Measurements from ENCODE around the gene TLE5.

- TF ChIP-seq POLR2AphosphoS5 (IDR thresholded peaks at IDR 0.05; ENCODE audit: low read depth, low read length) (no peak), SIN3A (IDR thresholded peaks at IDR 0.05; ENCODE audit: borderline replicate concordance, insufficient read depth, low read length) (no peak), TAF1 (IDR thresholded peaks at IDR 0.05; ENCODE audit: borderline replicate concordance, insufficient read depth, low read length) (no peak), REST (IDR thresholded peaks at IDR 0.05; ENCODE audit: insufficient read depth in 1 of 2, low read depth in 2 of 2, low read length in 2 of 2) (no peak), FOXP2 (optimal IDR thresholded peaks at IDR 0.05; ENCODE audit: borderline replicate concordance, extremely low read depth, extremely low read length, insufficient read depth) (no peak)
Measured at GRCh38 chr19:3097442-3097871, 35.2 kb upstream of the TLE5 start.

Measured in PFSK-1 (cell line).